Ishikawa (cell line): ENCODE data around the gene FAM193B.

Experiments used
- EP300 ChIP-seq: IDR thresholded peaks from 2 replicates; pipeline ENCODE4 v1.6.1; 2012; ENCODE audit warnings: borderline replicate concordance
- FOXM1 ChIP-seq: IDR thresholded peaks from 2 replicates; pipeline ENCODE4 v1.6.1; 2012; ENCODE audit warnings: low read depth, borderline replicate concordance
- RAD21 ChIP-seq: IDR thresholded peaks from 2 replicates; pipeline ENCODE4 v1.6.1; 2012; ENCODE audit warnings: low read depth
- TAF1 ChIP-seq: IDR thresholded peaks from 2 replicates; pipeline ENCODE4 v1.6.1; 2012; ENCODE audit warnings: low read depth, mild to moderate bottlenecking
- YY1 ChIP-seq: IDR thresholded peaks from 2 replicates; pipeline ENCODE4 v1.6.1; 2012; ENCODE audit warnings: low read depth
- TF ChIP-seq, protein P1 (sequence below): IDR thresholded peaks from 2 replicates; pipeline ENCODE4 v1.6.1; 2012
- TF ChIP-seq, protein P2 (sequence below): IDR thresholded peaks from 2 replicates; pipeline ENCODE4 v1.6.1; 2012

DNA sequence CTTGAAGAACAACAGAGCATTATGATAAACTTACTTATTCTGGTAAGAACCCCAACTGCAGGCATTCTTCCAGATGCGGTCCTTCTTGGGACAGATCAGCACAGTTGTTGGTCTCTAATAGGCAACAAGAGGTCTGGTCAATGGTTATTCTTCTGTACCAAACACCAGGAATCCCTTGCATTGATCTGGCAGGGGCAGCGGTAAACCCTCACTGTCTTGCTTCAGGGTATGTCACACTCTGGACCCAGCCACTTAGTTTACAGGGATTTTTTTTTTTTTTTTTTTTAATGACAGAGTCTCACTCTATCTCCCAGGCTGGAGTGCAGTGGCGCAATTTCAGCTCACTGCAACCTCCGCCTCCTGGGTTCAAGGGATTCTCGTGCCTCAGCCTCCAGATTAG is 1.3 kb upstream of the FAM193B start:
- TF ChIP-seq TAF1 (no peak), EP300 (no peak), YY1 (no peak), FOXM1 (no peak), RAD21 (no peak)
- TF ChIP-seq, protein P1, sequence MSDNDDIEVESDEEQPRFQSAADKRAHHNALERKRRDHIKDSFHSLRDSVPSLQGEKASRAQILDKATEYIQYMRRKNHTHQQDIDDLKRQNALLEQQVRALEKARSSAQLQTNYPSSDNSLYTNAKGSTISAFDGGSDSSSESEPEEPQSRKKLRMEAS = no peak
- TF ChIP-seq, protein P2, sequence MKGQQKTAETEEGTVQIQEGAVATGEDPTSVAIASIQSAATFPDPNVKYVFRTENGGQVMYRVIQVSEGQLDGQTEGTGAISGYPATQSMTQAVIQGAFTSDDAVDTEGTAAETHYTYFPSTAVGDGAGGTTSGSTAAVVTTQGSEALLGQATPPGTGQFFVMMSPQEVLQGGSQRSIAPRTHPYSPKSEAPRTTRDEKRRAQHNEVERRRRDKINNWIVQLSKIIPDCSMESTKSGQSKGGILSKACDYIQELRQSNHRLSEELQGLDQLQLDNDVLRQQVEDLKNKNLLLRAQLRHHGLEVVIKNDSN = no peak
